CD1c-positive myeloid dendritic cell (primary cell): Measurements from ENCODE around the gene RANBP3.

ENCODE experiments used
- DNase-seq: peaks from one replicate; pipeline ENCODE4 v3.0.0-alpha.2; 2016; ENCODE audit errors: extremely low spot score

The RANBP3 gene

GRCh38 chr19:5903624-5904351, 74.2 kb downstream of the RANBP3 start, which contains the start of gene NDUFA11:
TSS of gene NDUFA11 (minus strand) at chr19:5903790. CDS start at chr19:5903708, 82 bp downstream.
- DNase-seq = peak; percentile 98

GRCh38 chr19:5903056-5903623, 74.8 kb downstream of the RANBP3 start:
- peak; percentile 9 for DNase-seq

GRCh38 chr19:5900976-5901375, 77.0 kb downstream of the RANBP3 start:
- DNase-seq = no peak

GRCh38 chr19:5899728-5900526, 78.0 kb downstream of the RANBP3 start:
- no peak for DNase-seq

- no peak for DNase-seq
Measured at GRCh38 chr19:5897189-5897969, 80.6 kb downstream of the RANBP3 start.

- no peak for DNase-seq
Measured at GRCh38 chr19:5896365-5897076, 81.4 kb downstream of the RANBP3 start.

GRCh38 chr19:5895890-5896289, 82.0 kb downstream of the RANBP3 start:
- no peak for DNase-seq

GRCh38 chr19:5895409-5895808, 82.5 kb downstream of the RANBP3 start:
- no peak for DNase-seq

GRCh38 chr19:5894704-5895349, 83.1 kb downstream of the RANBP3 start:
- DNase-seq = no peak

- no peak for DNase-seq
Measured at GRCh38 chr19:5893907-5894703, 83.8 kb downstream of the RANBP3 start.

GRCh38 chr19:5893296-5893903, 84.5 kb downstream of the RANBP3 start:
- no peak for DNase-seq

- no peak for DNase-seq
Measured at GRCh38 chr19:5892772-5893275, 85.1 kb downstream of the RANBP3 start.

- DNase-seq = peak; percentile 39
Measured at GRCh38 chr19:5891938-5892771, 85.8 kb downstream of the RANBP3 start.

- no peak for DNase-seq
Measured at GRCh38 chr19:5891572-5891937, 86.4 kb downstream of the RANBP3 start.

- DNase-seq = no peak
Measured at GRCh38 chr19:5890099-5890498, 87.8 kb downstream of the RANBP3 start.

GRCh38 chr19:5889288-5889971, 88.5 kb downstream of the RANBP3 start:
- no peak for DNase-seq

GRCh38 chr19:5884065-5884811, 93.7 kb downstream of the RANBP3 start:
- peak; percentile 56 for DNase-seq
